Embryonic facial prominence (tissue), 1 donor: ENCODE data around the gene PPP1R17.

Experiments
- DNase-seq: peaks from one replicate; pipeline ENCODE4 v3.0.0-alpha.2; 2016; ENCODE audit errors: extremely low spot score

PPP1R17 gene

GRCh38 chr7:31699050-31699449 is 12.0 kb downstream of the PPP1R17 start:
- DNase-seq: no peak

GRCh38 chr7:31702354-31702753 is 15.3 kb downstream of the PPP1R17 start:
- DNase-seq: no peak

- DNase-seq: no peak
Measured at GRCh38 chr7:31705377-31705776, 18.4 kb downstream of the PPP1R17 start.

- no peak for DNase-seq
Measured at GRCh38 chr7:31707089-31707488, 20.1 kb downstream of the PPP1R17 start.

GRCh38 chr7:31710171-31710570 is 23.2 kb downstream of the PPP1R17 start:
- no peak for DNase-seq

GRCh38 chr7:31716355-31716754 is 29.3 kb downstream of the PPP1R17 start:
- DNase-seq: no peak

GRCh38 chr7:31720366-31720765 is 33.4 kb downstream of the PPP1R17 start:
- DNase-seq: no peak

- no peak for DNase-seq
Measured at GRCh38 chr7:31724696-31725095, 37.7 kb downstream of the PPP1R17 start.

- DNase-seq: no peak
Measured at GRCh38 chr7:31729195-31729804, 42.3 kb downstream of the PPP1R17 start.

GRCh38 chr7:31734456-31734855 is 47.4 kb downstream of the PPP1R17 start:
- no peak for DNase-seq

- DNase-seq: peak; percentile 46
Measured at GRCh38 chr7:31735991-31736982, 49.3 kb downstream of the PPP1R17 start.

GRCh38 chr7:31741852-31742251 is 54.8 kb downstream of the PPP1R17 start:
- DNase-seq: no peak

GRCh38 chr7:31744294-31744874 is 57.4 kb downstream of the PPP1R17 start:
- DNase-seq: peak; percentile 63

- DNase-seq: no peak
Measured at GRCh38 chr7:31747553-31747952, 60.5 kb downstream of the PPP1R17 start.

GRCh38 chr7:31748084-31748483 is 61.1 kb downstream of the PPP1R17 start:
- no peak for DNase-seq

- no peak for DNase-seq
Measured at GRCh38 chr7:31751726-31752125, 64.7 kb downstream of the PPP1R17 start.
